Measurements from ENCODE around the gene C4BPA.

Gene C4BPA

DNA sequence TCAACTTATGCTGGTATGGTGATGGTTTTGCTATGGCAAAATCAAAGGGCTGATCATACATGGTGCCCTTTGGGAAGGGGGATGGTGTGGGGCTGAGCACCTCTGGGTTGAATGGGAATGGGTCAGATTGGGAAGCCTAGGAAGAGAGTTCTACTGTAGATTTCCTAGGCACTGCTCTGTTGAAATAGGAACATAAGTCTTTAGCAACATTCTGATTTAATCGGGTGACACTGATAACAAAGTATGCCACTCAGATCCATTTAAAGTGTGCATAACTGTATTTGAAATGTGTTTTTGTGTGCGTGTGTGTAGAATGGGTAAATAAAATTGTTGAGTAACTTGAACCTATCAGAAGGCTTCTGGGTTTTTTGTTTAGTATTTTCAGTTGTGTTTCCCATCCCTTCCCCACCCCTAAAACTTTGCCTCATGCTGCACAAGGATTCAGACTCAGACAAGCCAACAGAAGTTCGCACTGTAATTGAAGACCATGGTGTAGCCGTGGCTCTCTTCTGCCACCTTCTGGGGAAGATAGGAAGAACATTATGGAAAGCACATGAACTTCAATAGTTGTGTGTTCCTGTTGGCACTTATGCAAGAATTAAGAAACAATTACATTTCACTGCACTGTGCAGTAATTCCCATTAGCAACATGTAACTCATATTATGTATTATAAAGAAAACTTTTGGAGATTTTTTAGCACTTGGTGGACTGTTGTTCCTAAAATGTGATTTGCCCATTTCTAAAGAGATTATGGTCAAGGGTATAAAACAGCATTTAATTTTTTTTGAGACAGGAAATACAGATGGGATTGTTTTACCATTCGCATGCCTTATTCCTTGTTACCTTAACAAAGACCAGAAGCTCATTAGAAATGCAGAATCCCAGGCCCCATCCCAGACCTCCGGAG is 26.3 kb upstream of the C4BPA start:
- DNase-seq: peak; percentile 81

DNA sequence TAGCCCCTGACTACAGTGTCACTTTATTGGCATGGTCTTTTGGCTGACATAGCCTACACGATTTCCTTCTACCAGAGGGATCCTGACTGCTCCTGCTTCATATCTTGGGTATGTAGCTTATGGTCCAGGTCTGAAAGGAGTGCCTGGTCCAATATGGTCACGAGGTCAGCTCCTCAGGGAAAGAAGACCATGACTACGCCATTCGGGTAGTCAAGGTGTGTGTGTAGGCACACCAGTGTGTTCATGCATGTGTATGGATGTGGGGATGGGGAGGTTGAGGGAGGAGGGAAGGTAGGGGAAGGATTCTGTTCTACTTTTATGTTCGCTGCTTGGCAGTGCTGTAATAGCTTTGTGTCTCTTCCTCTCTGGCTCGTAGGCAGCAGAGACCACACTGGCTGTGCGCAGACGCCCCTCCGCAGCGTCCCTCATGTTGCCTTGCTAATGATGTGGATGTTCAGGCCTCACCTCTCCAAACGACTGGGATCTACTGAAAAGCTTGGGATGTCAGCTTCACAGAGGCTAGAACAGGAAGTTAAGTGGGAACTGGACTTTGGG is 25.4 kb upstream of the C4BPA start:
- no peak for DNase-seq

DNA sequence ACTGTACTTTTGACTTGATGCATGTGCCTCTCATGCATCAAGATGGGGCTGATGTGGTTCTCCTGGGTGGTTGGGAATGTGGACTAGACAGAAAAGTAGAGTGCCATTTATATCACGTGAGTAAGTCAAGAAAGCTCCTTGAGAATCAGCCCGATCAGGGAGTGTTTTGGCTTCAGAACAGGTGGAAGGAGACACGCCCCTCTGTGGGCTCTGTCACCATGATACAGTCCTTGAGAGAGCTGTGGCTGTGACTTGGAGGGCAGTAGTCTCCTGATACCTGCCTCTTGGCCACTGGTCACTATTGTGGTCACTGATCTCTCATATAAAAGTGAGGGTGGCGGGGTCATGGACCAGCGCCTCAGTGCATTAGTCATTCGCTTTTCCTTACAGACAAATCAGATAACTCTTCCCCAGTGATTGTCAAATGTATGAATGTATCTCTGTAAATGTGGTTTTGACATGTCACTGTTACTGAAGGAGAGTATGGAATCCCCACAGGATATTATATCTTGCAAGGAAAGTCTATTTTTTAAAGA is 24.3 kb upstream of the C4BPA start:
- DNase-seq: no peak

DNA sequence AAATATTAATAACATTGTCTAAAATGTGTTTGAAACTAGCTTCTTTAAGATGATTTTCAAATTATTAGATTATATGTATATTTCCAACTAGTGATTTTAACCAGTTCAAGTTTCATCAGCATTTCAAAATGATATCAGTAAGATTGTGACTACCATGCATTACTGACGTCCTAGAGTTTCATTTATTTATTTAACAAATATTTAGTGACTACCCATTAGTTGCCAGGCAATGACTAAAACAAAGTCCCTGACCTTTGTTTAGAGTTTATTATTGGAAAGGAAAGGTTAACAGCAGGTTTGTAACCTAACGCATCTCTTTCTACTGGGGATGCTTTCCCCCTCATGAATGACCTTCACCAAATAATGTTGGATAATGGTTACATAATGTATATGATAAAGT is 22.9 kb upstream of the C4BPA start:
- DNase-seq: no peak

DNA sequence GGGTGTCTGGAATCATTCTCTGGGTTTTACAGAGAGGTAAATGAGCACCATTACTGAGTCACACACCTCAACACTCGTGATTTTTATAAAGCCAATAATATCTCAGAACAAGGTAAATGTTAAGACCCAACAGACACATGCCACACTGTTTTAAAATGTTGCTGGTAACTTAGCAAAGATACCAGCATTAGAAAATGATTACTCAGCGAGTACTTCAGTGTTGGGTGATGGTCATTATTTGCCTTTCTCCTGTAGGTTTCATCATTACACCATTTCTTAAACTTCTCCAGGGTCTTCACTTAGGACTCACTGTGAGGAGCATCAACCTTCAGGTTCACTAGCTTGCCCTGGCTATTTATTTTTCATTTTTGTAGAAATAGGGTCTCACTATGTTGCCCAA is 22.2 kb upstream of the C4BPA start:
- DNase-seq: no peak

DNA sequence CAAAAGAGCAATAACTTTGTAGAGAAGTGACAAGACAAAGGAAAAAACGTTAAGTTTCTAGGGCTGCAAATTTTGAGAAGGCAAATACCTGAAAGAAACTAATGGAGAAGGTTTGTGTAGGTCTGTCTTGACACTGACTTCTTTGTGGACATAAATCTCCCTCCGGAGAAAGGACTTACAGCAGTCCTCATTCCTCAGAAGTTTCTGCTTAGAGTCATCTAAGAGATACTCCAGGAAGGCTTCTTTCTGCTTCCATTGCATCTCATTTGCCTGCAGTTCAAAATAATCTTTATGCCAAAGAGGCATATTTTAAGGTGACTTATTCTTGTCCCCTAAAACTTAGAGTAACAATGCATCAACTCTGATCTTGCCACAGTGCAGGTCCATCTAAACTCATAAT is 19.8 kb upstream of the C4BPA start:
- DNase-seq: no peak

DNA sequence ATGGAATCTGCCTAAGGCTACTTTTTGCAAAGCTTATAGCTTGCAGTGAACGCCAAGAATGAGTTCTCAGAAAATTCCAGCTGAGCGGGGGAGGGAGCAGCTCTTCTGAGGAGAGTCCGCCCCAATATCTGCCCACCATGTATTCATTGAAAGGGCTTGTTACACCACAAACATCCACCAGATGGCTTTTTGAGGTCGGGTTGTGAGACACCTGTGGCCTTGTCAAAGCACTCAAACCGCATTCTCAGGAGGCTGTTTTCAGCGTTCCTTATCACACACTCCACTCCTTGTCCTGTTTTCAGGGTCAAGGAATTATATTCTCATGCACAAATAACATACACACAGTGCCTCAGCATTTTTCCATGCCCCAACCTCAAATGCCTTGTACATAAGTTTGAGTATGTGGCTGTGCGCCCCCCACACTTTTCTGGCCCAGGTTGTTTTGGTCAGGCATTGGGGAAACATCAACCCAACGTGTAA is 19.3 kb upstream of the C4BPA start:
- peak; percentile 56 for DNase-seq

DNA sequence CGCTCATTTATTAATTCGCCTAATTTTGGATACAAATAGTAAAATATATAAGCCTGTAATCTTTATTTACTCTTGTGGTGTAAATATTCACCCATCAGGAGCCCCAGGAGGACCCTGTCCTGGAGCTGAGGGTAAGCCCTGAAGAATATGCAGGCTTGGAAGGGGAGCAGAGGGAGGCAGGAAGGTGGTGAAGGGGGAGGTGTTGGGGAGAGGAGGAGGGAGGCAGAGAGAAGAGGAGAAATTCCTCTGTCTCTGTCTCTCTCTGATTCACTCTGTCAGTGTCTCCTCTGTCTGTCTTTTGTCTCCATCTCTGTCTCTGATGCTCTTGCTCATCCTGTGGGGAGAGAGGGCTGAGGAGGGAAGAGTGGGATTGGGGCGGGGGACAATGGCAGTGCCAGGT is 18.1 kb upstream of the C4BPA start:
- DNase-seq: no peak

DNA sequence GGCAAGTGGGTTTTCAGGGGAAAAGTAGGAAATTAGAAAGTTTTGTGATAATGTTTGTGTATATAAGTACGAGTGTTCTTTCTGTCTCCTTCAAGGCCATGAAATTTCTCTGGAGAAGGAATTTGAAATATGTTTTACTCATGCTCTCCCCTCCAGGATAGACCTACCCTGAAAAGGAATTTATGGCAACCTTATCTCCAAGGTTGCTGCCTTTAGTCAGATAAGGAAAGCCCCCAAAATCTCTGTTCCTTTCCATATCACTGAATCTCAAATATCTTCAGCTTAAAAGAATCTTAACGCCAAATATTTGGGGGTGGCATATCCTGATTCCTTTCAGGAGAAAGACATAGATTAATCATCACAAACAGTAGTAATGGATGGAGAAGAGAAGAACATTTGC is 15.9 kb upstream of the C4BPA start:
- no peak for DNase-seq

DNA sequence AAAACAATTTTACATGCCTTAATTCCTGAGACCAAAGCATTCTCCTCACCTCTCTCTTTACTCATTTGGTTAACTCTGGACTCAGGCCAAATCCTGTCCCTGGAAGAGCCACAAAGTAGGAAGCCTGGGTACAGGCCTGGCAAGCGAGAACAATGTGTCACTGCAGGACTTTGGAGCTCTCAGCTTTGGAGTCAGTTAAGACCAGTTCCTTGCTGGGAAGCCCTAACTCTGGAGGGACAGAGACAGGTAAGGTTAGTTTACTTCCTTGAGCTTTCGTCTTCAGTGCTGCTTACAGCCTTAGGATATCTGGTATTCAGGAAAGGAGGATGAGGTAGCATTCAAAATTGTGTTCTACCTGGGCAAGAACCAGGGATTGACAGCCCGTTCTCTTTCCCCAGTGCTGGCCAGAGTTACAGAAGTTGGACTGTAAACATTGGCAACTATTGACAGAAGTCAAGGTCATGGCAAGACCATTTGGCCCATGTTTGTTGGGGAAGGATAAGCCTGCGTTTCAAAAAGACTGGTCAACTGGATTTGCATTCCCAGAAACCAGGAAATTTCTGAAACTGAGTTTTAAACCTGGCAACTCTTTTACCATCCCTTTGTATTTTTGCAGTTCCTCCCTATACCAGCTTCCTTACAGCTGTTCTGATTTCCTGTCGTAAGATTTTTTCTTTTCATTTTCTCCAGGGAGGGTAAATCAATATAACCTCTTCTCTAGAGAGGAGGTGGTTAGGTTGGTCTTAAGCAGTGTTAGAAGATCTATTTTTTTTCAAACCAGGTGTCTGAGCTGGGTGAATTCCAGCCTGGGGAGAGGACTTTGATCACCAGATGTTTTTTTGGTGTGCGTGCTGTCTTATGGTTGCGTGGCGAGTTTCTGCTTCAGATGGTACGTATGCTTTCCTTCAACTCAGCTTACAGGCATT is 15.1 kb upstream of the C4BPA start, which contains the start of gene C4BPB:
TSS of gene C4BPB (plus strand) at position 160 of the 926 bp plus-strand sequence. CDS start at position 832, 672 bp downstream.
- DNase-seq: no peak

DNA sequence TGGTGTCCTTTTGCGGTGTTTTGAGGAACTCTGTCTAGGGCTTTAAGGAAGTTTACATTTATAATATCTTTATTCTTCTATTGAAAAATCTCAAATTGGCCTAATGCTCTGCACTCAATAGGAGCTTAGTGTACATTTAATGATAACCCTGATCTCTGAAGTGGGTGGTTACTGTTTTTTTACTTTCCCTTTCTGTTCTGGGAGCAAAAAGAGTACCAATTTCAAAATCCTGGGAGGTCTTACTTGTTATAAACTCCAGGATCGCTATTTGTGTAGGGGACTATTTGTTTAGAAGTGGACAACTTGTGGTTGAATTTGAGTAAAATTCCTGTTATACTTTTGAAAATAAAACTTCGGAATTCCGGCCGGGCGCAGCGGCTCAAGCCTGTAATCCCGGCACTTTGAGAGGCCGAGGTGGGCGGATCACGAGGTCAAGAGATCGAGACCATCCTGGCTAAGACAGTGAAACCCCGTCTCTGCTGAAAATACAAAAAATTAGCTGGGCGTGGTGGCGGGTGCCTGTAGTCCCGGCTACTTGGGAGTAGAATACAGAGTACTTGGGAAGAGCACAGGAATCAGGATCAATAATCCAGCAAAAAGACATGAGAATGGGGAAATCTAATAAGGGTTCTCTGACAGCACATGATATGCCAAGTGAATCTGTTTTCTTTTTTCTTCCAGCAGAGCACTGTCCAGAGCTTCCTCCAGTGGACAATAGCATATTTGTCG is 14.2 kb upstream of the C4BPA start:
- DNase-seq: peak; percentile 1

DNA sequence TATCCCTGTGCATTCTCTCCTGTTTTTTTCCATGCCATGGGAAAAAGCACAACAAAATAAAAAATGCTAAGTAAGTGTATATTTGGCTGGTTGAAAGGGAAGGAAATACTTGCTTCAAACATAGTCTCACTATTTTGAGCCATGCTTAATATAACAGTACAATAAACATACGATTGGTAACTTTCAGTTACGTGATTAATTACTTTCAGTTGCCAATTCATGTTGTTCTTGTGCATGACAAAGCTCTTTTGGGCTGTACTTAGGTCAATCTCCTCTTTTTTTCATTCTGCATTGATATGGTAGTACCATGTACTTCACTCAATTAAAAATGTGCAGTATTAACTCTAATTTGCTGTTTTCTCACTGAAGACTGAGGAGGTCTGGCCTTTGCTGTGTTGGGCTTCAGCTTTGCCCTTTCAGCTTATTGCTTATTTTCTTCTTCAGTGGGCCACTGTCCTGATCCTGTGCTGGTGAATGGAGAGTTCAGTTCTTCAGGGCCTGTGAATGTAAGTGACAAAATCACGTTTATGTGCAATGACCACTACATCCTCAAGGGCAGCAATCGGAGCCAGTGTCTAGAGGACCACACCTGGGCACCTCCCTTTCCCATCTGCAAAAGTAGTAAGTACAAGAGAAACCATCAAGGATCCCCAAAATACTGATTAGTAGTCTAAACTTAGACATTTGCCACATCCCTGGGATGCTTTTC is 12.7 kb upstream of the C4BPA start:
- DNase-seq: no peak

DNA sequence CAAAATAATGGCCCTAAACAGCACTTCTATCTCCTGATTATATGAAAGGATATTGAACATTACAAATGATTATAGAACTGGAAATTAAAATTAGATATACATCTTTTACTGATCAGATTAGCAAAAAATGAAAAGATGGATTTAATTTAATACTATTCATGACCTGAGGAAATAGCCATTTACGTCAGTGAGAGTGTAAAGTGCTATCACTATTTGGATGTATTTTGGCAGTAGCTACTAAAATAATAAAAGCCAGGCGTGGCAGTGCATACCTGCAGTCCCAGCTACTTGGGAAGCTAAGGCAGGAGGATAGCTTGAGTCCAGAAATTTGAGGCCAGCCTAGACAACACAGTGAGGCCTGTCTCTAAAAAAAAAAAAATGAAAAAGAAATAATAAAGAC is 10.1 kb upstream of the C4BPA start:
- no peak for DNase-seq

DNA sequence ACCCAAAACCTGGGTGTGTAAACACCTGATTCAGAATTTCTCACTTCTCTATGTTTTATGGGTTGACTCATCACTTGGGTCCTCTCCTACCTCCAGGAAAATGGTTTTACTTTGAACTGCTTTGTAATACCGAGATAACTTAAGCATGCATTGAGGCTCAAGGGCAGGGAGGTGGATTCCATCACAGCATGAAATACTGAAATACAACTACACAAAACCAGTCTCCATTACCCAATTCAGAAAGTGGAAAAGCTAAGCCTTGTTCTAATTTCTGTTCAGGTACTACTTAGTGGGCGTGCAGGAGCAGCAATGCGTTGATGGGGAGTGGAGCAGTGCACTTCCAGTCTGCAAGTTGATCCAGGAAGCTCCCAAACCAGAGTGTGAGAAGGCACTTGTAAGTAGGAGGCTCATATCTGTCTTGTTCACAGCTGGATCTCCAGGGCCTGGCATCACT is 6.1 kb upstream of the C4BPA start:
- DNase-seq: no peak

DNA sequence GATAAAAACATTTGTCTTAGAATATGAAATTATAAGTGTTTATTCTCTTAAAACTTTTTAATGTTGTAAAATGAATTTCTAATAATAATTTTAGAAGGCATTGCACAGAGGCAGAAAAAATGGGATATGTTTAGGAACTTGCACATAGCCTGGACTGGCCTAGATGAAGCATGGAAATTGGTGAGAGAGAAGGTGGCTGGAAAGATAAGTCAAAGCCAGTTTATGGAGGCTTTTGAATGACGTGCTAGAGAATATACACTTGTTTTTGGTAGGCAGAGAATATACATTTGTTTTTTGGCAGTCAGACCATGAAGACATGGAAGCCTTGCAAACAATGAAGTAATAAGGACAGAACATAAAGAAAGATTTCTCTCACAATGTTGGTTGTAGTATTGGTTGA is 2.3 kb upstream of the C4BPA start:
- DNase-seq: no peak

DNA sequence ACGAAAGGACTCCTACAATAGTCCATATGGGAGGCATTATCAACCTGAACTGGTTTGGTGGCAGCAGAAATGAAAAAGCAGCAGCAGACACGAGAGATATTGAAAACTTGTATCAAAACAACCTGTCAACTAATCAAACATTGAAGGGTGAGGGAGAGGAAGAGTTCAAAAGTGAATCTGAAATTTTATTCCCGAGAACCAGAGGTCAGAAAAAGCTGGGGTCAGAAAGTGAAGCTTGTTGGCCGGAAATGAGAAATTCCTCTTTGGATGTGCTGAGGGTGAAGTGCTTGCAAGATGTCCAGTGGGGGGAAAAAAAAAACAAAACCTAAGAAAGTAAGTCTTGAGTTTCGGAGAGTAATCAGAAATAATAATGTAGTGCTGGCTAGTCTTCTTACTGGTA is 1.9 kb upstream of the C4BPA start:
- no peak for DNase-seq

DNA sequence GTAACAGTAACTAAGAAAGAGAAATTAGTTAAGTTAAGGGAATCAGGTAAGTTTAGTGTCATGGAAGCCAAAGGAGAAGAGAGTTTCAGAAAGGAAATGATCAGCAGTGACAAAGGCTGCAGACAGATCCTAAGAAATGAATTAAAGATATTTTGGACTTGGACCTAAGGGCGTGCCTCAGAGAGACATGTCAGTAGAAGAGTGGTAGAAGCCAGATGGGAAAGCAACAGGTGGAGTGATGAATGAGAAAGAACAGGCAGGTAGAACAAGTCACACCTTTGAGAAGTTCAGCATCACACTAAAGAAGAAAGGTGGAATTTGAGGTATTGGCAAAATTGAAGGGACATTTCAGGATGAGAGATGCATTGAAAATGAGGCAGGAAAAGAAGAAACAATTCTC is 1.4 kb upstream of the C4BPA start:
- DNase-seq: no peak

DNA sequence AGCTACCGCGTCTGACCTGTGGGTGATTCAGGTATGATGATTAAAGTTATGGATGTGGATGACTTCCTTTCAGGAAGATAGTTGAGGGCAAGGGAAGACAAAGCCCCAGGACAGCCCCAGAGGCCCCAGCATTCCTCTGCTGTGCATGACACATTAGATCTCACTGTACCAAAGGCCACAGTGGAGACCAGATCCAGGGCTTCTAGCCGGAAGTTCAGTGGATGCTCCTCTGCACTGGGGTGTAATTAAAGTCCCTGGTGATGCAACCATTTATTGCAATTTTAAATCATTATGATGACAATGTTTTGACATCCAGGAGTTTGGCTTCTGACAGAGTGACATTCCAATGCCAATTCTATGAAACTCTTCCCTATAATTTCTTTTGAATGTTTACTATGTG is 5.0 kb downstream of the C4BPA start:
- DNase-seq: no peak

DNA sequence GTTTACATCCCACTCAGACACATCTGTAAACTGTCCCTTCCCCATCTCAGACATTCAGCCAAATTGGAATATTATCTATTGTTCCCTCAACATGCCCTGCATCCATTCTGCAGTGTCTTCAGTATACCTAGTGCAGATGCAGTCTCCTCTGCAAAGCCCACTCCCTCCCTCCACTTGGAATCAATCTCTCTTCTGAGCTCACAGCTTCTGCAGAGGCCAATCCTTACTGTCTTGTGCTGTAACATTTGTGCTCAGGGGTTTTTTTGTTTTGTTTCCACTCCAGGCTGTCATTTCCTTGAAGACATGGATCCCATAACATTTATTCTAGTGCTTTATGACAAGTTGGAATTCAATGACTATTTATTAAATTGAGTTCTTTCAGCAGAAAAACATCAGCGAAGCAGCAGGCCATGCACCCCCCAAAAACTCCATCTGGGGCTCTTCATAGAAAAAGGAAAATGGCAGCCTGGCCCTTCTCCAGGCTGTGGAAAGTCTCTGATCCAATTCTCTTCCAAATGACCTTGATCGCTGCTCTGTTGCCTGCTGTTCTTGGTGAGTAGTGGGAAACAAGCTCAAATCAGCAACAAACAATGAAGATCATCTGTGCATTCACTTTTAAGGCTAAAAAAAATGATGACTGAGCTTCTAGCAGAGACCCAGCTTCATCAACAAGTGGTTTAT is 8.7 kb downstream of the C4BPA start:
- DNase-seq: no peak

DNA sequence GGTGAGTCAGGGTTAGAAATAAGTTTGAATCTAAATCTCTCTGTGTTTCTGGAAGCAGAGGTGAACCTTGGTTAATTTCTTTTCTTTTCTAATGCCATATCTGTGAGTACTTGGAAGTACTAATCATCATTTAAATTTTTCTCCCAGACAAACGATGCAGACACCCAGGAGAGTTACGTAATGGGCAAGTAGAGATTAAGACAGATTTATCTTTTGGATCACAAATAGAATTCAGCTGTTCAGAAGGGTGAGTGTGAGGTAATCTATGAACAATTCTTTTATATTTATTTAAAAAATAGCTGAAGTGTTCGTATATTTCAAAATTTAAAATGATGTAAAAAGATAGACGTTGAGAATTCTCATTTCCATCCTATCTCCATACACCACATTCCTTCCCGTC is 11.2 kb downstream of the C4BPA start:
- DNase-seq: no peak

DNA sequence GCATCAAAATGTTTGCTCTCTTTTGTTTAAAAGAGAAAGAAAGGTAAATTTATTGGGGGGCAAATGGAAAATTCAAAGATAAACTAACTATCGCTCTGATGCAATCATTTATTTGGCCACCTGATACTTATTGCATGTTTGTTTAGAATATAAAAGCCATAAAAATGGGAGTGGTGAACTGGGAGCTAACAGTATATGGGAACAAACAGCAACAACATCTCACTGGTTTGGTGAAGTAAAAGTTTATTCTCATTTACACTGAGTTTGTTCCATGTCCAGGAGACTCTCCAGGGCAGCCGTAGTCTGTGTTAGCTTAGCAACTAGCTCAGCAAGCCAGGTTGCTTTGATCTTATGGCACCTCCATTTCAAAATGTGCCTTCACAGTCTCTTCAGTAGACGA is 20.4 kb downstream of the C4BPA start:
- no peak for DNase-seq
